ENCODE measurements around the gene HSPB9.

GRCh38 chr17:42153919-42154742 is 31.5 kb downstream of the HSPB9 start:
- TF ChIP-seq CTCF (conservative IDR thresholded peaks at IDR 0.05) (no peak), ZFX (IDR thresholded peaks at IDR 0.05) (no peak)

Data from C4-2B (cell line).